MCF 10A (cell line): ENCODE data around the gene ZNF592. TPM values are rescaled to one million over a fixed set of nuclear protein-coding genes. Genes with fewer than 3 reads are reported as not detected.
"Not testable (repeated sequence)": the region's sequence is repeated elsewhere in the genome, so short reads cannot be mapped to it uniquely, and the experiment has no call there.

Experiments used
- BruUV-seq: library from RNA; stranded (reverse); fragments of 400-500 nt; replicated peaks from 2 replicates; lab custom pipeline; 2021; lab: Mats Ljungman, UMichigan
- CTCF ChIA-PET: fragments of 300-600 bp; sonication (Branson Sonifier 250); formaldehyde crosslinking; extraction: SDS; loops from one replicate; lab custom pipeline; 2021; ENCODE audit warnings: antibody characterized with exemption, inconsistent platforms; lab: Yijun Ruan, JAX
- POLR2A ChIA-PET: fragments of 300-600, 350-650 bp; sonication (Branson Sonifier 250); formaldehyde crosslinking; extraction: SDS; loops from one replicate; lab custom pipeline; 2020; ENCODE audit warnings: antibody characterized with exemption, inconsistent platforms; lab: Yijun Ruan, JAX
- DNase-seq: peaks from one replicate; pipeline ENCODE4 v3.0.0-alpha.2; 2018; ENCODE audit not compliant: unreplicated experiment
- H3K27ac Mint-ChIP-seq: one replicate; pipeline ENCODE4 v1.8.0; 2022; ENCODE audit warnings: mild to moderate bottlenecking, low read depth, mixed read lengths; ENCODE audit not compliant: unreplicated experiment
- H3K27me3 Mint-ChIP-seq: one replicate; pipeline ENCODE4 v1.8.0; 2022; ENCODE audit warnings: mixed read lengths; ENCODE audit not compliant: insufficient read depth, unreplicated experiment
- H3K36me3 Mint-ChIP-seq: one replicate; pipeline ENCODE4 v1.8.0; 2022; ENCODE audit warnings: mild to moderate bottlenecking, moderate library complexity, mixed read lengths; ENCODE audit not compliant: insufficient read depth, unreplicated experiment
- H3K4me1 Mint-ChIP-seq: one replicate; pipeline ENCODE4 v1.8.0; 2022; ENCODE audit warnings: mixed read lengths; ENCODE audit not compliant: insufficient read depth, unreplicated experiment
- H3K4me3 Mint-ChIP-seq: one replicate; pipeline ENCODE4 v1.8.0; 2022; ENCODE audit warnings: mild to moderate bottlenecking, moderate library complexity, mixed read lengths; ENCODE audit not compliant: unreplicated experiment
- H3K9me3 Mint-ChIP-seq: one replicate; pipeline ENCODE4 v1.8.0; 2022; ENCODE audit warnings: mixed read lengths; ENCODE audit not compliant: unreplicated experiment
- intact Hi-C: fragments of 100-400 bp; cut with micrococcal nuclease; formaldehyde crosslinking; loops from 2 replicates; pipeline ENCODE4 v1.14.1; 2022
- total RNA-seq: library from RNA; stranded (reverse); gene quantifications from 2 replicates; pipeline ENCODE4 v1.2.3, GENCODE V29; 2022
- TF ChIP-seq, protein P1 (sequence below): fragments of 200-600 bp; IDR thresholded peaks from one replicate; pipeline ENCODE4 v1.8.0; 2022; ENCODE audit warnings: antibody characterized with exemption, mild to moderate bottlenecking; ENCODE audit not compliant: unreplicated experiment

Gene ZNF592
- total RNA-seq, 1 experiment from 2014 or later = 27.5 TPM

DNA sequence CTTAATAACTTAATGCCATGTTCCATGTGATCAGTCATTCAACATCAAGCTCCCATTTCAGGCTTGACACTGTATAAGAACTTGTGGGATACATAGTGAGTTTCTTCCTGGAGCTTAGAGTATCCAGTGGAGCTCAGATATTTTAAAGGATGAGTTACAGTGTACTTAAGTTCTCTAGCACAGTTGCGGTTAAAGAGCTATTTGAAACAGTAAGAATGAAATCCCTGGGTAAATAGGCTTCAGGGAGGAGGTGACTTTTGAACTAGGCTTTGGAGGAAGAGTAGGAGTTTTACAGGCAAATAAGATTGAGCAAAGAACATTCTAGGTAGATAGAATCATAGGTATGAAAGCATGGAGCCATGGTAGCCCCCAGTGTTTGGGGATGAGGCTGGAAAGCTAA is 3.8 kb downstream of the ZNF592 start:
- peak overlapping the region; percentile 10 for H3K27ac Mint-ChIP-seq
- CTCF ChIA-PET = interaction anchor here (0.7 to 1.4 kb wide), 4 partner anchors 94 to 290 kb away, joined by 3 to 7 read pairs (median 4); no protein-coding TSS in a partner anchor

DNA sequence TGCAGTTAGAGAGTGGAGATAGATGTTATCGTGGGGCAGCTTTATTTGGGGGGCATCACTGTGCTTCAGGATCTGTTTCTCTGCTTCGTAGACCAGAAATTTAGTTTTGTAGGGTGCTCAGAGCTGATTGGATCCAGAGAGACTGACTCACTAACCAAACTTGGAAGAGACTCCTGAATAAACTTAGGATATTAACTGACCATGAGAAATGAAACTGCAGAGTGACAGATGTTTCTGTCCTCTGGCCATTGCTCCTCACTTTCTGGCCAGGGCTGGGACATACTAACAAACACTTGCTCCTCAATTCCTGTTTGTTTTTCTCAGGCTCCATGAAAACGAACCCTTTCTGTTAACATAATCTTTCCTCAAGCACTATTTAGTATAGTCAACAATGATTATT is 4.3 kb downstream of the ZNF592 start:
- no peaks in the 10 kb centered on the region for H3K9me3 Mint-ChIP-seq
- BruUV-seq = no TSS peak
- TF ChIP-seq, protein P1, sequence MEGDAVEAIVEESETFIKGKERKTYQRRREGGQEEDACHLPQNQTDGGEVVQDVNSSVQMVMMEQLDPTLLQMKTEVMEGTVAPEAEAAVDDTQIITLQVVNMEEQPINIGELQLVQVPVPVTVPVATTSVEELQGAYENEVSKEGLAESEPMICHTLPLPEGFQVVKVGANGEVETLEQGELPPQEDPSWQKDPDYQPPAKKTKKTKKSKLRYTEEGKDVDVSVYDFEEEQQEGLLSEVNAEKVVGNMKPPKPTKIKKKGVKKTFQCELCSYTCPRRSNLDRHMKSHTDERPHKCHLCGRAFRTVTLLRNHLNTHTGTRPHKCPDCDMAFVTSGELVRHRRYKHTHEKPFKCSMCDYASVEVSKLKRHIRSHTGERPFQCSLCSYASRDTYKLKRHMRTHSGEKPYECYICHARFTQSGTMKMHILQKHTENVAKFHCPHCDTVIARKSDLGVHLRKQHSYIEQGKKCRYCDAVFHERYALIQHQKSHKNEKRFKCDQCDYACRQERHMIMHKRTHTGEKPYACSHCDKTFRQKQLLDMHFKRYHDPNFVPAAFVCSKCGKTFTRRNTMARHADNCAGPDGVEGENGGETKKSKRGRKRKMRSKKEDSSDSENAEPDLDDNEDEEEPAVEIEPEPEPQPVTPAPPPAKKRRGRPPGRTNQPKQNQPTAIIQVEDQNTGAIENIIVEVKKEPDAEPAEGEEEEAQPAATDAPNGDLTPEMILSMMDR = no peak
- CTCF ChIA-PET = interaction anchor here (0.7 to 1.4 kb wide), 3 partner anchors 98 to 290 kb away, joined by 3 to 4 read pairs (median 3); no protein-coding TSS in a partner anchor
- H3K4me3 Mint-ChIP-seq = no peak overlapping the region
- peaks cover 28% of the 10 kb centered on the region for H3K4me1 Mint-ChIP-seq
- H3K36me3 Mint-ChIP-seq = peaks cover 13% of the 10 kb centered on the region
- POLR2A ChIA-PET = interaction anchor here (0.6 to 4.6 kb wide), 7 partner anchors 19 to 104 kb away, joined by 3 to 64 read pairs (median 3); partner anchors contain the start of genes SEC11A and WDR73
- H3K27ac Mint-ChIP-seq = peak overlapping the region; percentile 10
- DNase-seq = peak; percentile 24
- no peaks in the 10 kb centered on the region for H3K27me3 Mint-ChIP-seq
- intact Hi-C loops = no loop called here

More for the DNA sequence above, 3.8 kb downstream of the ZNF592 start:
- TF ChIP-seq, protein P1 = no peak
- Mint-ChIP-seq H3K4me1 (peaks cover 33% of the 10 kb centered on the region), H3K36me3 (peaks cover 18% of the 10 kb centered on the region), H3K4me3 (no peak overlapping the region), H3K9me3 (no peaks in the 10 kb centered on the region), H3K27me3 (no peaks in the 10 kb centered on the region)
- no peak for DNase-seq
- POLR2A ChIA-PET = interaction anchor here (0.5 to 4.6 kb wide), 7 partner anchors 16 to 104 kb away, joined by 3 to 64 read pairs (median 3); partner anchors contain the start of genes SEC11A and WDR73
- intact Hi-C loops = no loop called here
- BruUV-seq = no TSS peak

DNA sequence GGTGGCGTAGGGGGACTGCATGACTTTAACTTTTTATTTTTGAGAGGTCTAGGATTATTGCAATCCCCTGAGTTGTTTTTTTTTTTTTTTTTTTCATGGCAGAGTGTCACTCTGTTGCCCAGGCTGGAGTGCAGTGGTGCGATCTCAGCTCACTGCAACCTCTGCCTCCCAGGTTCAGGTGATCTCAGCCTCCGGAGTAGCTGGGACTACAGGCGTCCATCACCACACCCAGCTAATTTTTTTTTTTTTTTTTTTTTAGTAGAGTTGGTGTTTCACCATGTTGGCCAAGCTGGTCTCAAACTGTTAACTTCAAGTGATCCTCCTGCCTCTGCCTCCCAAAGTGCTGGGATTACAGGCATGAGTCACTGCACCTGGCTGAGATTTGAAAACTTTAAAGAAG is 6.5 kb downstream of the ZNF592 start:
- POLR2A ChIA-PET, H3K27ac Mint-ChIP-seq, H3K9me3 Mint-ChIP-seq, H3K4me3 Mint-ChIP-seq, BruUV-seq, intact Hi-C loops, DNase-seq, H3K27me3 Mint-ChIP-seq: not testable (repeated sequence)
- peaks cover 13% of the 10 kb centered on the region for H3K36me3 Mint-ChIP-seq
- peaks cover 25% of the 10 kb centered on the region for H3K4me1 Mint-ChIP-seq
- CTCF ChIA-PET = interaction anchor here (0.9 kb wide), 1 partner anchor 38 kb away, joined by 5 read pairs; the partner anchor contains the start of gene SEC11A

DNA sequence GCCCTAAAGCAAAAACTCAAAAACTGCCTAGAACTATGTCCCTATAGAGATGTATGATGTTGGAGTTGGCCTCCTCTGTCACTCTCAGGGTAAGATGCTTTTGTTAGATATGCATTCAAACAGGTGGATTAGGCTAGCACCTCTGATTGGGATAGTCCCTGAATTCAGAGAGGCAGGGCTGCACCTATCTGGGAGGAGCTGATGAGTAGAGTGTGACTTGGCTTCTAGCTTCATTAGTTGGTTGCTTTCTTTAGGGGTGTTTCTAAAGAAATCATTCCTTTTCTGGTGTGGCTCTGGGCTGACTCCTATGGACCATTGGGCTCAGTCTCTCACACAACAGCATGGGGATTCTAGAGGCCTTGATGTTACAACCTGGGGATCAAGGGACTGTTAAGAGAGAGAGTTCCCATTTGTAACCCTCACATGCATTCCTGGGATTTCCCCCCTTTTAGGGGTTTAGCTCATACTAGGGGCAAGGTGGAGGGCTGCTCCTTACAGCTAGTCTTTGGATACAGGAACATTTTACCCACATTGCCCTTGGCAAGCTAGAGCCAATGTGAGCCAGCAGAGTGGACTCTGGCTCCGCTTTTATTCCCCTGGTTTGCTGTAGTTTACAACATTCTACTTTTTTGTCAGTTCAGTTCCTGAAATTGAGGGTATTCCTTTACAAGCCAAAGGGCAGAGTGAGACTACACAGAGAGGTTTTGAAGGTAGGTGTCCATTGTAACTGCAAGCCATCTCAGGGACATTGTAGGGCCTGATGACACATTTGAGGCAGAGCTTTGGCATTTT is 7.5 kb downstream of the ZNF592 start:
- peaks cover 15% of the 10 kb centered on the region for H3K4me1 Mint-ChIP-seq
- H3K27me3 Mint-ChIP-seq = no peaks in the 10 kb centered on the region
- ChIA-PET POLR2A (interaction anchor here (0.7 to 1.3 kb wide), 4 partner anchors 18 to 41 kb away, joined by 3 to 5 read pairs (median 4); partner anchors contain the start of gene SEC11A), CTCF (no interaction called here)
- TF ChIP-seq, protein P1 = no peak
- intact Hi-C loops = no loop called here
- H3K27ac Mint-ChIP-seq = no peak overlapping the region
- BruUV-seq = no TSS peak
- peaks cover 13% of the 10 kb centered on the region for H3K36me3 Mint-ChIP-seq
- DNase-seq = no peak
- no peak overlapping the region for H3K4me3 Mint-ChIP-seq
- H3K9me3 Mint-ChIP-seq = no peaks in the 10 kb centered on the region
